Brain pericyte (primary cell): ENCODE data around the gene SELENOK.
"Not testable (repeated sequence)": the region's sequence is repeated elsewhere in the genome, so short reads cannot be mapped to it uniquely, and the experiment has no call there.

Source experiments
- DNase-seq: peaks from one replicate; pipeline ENCODE4 v3.0.0-alpha.2; 2012; ENCODE audit warnings: low read depth, low spot score

SELENOK gene

DNA sequence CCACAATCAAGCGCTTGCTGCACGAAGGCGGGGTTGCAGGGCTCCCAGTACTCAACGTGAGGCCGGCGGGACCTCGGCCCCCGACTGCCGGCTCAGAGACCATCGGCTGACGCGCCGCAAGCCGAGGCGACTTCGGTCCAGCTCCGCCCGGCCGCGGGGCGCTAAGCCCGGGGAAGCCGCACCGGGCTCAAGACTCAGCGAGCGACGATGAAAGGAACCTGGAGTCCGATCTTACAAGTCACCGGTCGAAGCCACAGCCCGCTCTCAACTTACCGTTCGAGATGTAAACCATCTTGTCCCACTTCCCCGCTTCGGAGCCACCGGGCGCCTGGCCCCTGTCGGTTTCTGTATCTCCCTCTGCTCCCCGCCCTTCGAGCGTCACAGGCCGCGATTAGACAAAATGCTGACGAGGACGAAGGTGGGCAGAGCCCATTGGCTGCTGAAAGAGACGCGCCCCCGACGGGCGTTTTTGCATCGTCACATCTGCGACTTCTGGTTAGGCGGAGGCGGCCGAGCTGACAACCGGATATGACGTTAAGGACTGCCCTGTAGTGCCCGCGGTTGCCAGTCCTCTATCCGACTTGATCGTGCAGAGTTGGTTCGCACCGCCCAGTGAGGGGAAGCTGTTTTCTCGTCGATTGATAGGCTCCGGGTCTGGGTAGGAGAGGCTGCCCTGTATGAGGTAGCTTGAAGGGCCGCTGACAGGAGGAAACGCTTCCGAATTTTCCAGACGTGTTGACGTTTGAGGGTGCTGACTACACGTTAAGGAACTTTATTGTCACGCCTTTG lies at the start of gene SELENOK:
Gene SELENOK (minus strand): TSS at position 363 of the 789 bp plus-strand sequence.
- peak; percentile 98 for DNase-seq

- no peak for DNase-seq
Observed at GRCh38 chr3:53941184-53941583, 49.5 kb upstream of the SELENOK start.

DNA sequence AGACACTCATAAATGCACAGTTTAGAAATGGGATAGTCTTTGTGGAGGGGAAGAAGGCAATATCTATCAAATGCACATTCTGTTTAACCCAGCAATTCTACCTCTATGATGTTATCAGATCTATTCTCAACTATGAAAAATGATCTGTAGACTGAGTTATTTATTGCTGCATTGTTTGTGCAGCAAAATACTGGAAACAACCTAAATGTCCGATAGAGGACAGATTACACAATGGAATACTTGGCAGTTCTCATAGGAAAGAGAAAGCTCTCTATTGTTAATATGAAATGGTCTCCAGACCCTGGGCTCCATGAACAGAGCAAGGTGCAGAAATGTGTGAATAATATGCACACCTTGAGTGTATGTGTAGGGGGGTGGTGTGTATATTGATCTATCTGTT lies 49.0 kb upstream of the SELENOK start:
- no peak for DNase-seq

GRCh38 chr3:53939813-53940212 lies 48.2 kb upstream of the SELENOK start:
- DNase-seq: no peak

DNA sequence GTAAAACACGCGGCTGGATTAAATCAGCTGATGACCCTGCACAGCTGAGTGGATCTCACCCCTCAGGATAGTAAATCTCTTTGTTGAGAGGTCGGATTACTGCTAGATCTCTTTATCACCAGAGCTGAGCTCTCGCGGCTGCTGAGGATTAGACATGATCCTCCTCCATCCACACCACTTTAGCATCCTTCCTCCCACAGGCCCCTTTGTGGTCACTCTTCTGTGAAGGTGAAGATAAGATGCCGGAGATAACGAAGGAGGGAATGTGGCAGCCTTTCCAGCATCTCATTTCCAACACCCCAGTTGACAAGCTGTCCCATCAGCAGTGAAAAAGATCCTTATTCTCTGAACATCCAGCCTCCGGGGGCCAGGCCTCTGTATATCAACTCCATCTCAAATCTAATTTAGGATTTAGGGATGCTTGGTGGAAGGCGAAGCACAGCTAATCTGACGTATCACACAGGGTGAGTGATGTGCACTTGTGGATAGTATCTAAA lies 47.5 kb upstream of the SELENOK start:
- no peak for DNase-seq

GRCh38 chr3:53938645-53939044 lies 47.0 kb upstream of the SELENOK start:
- no peak for DNase-seq

DNA sequence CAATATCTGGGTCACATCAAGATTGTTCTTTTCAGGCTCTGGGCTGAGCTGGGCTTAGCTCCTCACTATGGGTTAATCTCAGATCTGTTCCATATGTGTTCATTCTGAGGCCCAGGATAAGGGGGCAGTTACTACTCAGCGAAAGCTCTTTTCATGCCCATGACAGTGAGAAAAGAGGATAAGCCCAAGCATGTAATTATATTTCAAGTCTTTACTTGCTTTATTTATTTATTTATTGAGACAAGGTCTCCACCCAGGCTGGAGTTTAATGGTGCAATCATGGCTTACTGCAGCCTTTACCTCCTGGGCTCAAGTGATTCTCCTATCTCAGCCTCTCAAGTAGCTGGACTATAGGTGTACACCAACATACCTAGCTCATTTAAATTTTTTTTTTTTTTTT lies 44.7 kb upstream of the SELENOK start:
- DNase-seq: no peak

- no peak for DNase-seq
Observed at GRCh38 chr3:53935283-53935901, 43.7 kb upstream of the SELENOK start.

GRCh38 chr3:53927208-53927872 lies 35.7 kb upstream of the SELENOK start:
- not testable (repeated sequence) for DNase-seq

DNA sequence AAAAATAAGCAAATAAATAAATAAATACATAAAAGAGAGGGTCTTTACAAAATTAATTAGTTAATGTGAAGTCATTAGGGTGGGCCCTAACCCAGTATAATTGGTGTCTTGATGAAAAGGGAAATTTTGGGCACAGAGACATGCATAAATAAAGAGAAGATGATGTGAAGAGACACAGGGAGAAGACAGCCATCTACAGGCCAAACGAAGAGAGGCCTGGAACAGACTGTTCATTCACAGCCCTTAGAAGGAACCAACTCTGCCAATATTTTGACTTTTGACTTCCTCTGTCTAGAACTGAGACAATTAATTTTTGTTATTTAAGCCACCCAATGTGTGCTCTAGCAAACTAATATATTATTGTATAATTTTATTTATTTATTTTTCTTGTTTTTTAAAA lies 29.6 kb upstream of the SELENOK start:
- DNase-seq: no peak

DNA sequence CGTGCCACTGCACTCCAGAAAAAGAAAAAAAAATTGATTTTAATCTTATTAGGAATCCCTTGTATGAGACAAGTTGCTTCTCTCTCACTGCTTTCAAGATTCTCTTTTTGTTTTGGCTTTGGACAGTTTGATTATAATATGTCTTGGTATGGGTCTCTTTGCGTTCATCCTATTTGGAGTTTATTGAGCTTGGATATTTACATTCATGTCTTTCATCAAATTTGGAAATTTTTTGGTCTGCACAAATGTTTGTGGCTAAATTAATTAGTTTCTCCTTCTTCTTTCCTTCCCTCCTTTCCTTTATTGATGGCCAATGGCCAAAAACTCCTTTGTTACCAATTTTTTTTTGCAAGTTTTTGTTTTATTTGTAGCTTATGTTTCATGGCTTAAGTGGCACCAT lies 28.1 kb upstream of the SELENOK start:
- no peak for DNase-seq

DNA sequence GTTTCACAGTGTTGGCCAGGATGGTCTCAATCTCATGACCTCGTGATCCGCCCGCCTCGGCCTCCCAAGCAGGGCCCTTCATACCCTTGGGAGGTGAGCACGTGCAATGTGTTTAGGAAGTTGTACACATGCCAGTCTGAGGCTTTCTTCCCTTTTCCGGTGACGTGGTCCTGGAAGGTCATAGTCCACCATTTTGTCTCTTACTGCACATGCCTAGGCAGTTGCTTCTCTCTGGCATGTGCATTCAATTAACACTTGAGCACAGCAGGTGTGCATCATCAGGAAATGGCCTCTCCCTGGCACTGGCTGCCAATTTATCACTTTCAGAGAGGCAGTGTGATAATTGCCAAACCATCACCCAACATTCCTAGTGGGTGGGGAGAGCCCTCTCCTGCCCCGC lies 21.7 kb upstream of the SELENOK start:
- no peak for DNase-seq

DNA sequence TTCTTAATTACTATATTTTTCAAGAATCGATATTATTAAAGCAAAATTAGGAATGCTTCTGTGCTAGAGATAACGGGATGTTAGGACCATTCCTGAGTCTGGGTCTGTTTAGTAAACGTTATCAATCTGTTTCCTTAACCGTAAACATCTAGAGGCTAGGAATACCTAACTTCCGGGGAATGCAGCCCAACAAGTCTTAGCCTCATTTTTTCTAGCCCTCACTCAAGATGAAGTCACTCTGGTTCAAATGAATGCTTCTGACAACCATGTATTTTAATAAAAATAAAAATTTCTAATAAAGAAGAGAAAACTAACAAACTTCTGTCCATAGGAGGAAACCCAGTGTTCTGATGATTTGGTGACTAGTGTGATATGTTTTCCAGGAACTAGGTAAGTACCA lies 11.1 kb upstream of the SELENOK start:
- DNase-seq: no peak

GRCh38 chr3:53902067-53902466 lies 10.4 kb upstream of the SELENOK start:
- no peak for DNase-seq

GRCh38 chr3:53900666-53901331 lies 9.1 kb upstream of the SELENOK start:
- DNase-seq: no peak

DNA sequence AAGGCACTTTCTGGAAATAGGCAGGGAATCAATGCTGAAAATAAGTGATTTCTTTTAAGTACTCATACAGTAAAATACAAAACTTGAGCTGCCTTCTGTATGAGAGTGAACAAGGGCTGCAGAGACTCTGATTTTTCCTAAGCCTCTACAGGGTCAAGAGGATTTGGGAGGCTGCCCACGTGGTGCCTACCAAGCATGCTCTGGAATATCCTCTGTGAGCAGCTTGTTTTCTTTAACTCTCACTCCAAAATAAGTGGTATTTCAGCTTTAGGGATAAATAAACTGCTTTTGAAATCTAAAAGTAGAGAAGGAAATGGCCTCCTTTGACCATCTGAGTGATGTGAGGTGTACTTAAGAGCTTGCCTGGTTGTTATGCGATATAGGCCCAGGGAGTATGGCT lies 8.1 kb upstream of the SELENOK start:
- DNase-seq: no peak

DNA sequence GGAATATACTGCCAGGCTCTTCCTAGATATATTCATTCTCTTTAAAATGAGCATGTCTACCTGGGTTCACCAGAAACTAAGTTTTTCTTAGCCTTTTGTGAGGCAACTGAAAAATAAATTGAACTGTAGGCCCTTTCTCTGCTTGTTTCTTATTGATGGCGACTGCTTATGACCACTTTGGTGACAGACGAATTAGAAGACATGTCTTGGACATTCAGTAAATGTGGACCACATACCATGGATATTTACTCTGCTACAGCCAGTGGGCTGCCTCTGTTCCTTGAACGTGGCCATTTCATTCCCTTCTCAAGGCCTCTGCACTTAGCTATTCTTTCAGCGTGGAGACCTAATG lies 603 bp upstream of the SELENOK start:
- no peak for DNase-seq

DNA sequence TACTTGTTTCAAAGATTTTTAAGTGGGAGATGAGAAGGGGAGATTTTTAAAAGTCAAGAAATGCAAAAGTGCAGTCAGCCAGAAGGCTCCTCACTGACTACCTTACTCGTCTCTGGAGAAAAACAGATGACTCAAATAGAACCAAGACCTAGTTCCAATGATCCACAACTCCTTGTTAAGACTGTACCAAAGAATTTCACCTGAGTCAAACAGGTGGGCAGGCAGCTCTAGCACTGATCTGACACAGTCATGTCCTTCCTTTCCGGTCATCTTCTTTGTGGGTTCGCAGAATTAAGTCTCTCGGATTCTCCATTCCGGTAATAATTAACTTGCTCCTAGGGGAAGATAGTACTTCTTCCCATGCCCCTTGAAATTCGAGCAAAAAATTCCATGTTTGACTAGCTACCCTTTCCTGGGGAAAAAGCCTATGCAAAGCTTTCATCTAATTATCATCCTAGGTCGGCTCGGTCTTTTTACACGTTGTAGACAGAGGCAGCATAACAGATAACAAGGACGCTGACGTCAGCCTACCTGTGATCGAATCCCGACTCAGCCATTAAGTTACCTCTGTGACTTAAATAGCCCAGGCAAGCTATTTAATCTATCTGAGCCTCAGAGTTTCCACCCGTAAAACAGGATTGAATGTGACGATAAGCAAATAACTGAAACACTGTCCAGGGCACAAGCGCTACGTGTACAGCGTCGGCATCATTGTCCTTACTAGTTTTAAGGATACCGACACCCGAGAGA lies 758 bp downstream of the SELENOK start:
- no peak for DNase-seq

- no peak for DNase-seq
Observed at GRCh38 chr3:53888232-53888631, 3.4 kb downstream of the SELENOK start.

DNA sequence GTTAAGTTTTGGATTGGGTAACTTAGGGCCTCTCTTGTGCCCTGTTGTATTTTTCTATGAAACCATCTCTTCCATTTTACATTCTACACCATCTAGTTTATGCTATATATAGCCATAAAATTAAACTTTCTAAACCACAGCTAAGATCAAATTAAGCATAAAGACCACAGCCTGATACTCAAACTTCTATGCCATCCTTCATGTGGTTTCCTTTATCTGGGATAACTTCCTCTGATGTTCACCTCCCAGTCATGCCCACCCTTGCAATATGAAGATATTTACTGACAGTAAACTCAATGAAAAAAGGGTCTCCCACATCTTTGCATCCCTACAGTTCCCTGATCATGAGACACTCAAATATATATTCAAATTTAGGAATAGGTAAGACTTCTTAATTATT lies 4.2 kb downstream of the SELENOK start:
- no peak for DNase-seq

- no peak for DNase-seq
Observed at GRCh38 chr3:53885239-53885638, 6.4 kb downstream of the SELENOK start.

GRCh38 chr3:53884623-53885022 lies 7.0 kb downstream of the SELENOK start:
- DNase-seq: no peak
